Measurements from ENCODE around the gene GAL3ST2.

GRCh38 chr2:241768850-241769249 is 7.8 kb upstream of the GAL3ST2 start:
- no peak for TF ChIP-seq RCOR1 (IDR thresholded peaks at IDR 0.05; ENCODE audit: low read length)
- no peak for TF ChIP-seq NRF1 (IDR thresholded peaks at IDR 0.05; ENCODE audit: low read depth, low read length)
- no peak for TF ChIP-seq EP300 (IDR thresholded peaks at IDR 0.05; ENCODE audit: borderline replicate concordance in 1 of 2, low read depth in 1 of 2, low read length in 1 of 2)
- TF ChIP-seq, protein P1, sequence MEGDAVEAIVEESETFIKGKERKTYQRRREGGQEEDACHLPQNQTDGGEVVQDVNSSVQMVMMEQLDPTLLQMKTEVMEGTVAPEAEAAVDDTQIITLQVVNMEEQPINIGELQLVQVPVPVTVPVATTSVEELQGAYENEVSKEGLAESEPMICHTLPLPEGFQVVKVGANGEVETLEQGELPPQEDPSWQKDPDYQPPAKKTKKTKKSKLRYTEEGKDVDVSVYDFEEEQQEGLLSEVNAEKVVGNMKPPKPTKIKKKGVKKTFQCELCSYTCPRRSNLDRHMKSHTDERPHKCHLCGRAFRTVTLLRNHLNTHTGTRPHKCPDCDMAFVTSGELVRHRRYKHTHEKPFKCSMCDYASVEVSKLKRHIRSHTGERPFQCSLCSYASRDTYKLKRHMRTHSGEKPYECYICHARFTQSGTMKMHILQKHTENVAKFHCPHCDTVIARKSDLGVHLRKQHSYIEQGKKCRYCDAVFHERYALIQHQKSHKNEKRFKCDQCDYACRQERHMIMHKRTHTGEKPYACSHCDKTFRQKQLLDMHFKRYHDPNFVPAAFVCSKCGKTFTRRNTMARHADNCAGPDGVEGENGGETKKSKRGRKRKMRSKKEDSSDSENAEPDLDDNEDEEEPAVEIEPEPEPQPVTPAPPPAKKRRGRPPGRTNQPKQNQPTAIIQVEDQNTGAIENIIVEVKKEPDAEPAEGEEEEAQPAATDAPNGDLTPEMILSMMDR (IDR thresholded peaks at IDR 0.05) = no peak
- no peak for TF ChIP-seq TAF1 (IDR thresholded peaks at IDR 0.05; ENCODE audit: borderline replicate concordance, low read depth, low read length)
- TF ChIP-seq EZH2phosphoT487 (IDR thresholded peaks at IDR 0.05; ENCODE audit: borderline replicate concordance, low read depth) = no peak
- TF ChIP-seq RFX5 (IDR thresholded peaks at IDR 0.05; ENCODE audit: low read length) = no peak
- no peak for TF ChIP-seq YY1 (IDR thresholded peaks at IDR 0.05; ENCODE audit: low read depth)
- no peak for TF ChIP-seq POLR2AphosphoS5 (IDR thresholded peaks at IDR 0.05; ENCODE audit: low read depth, low read length)
- no peak for TF ChIP-seq RAD21 (IDR thresholded peaks at IDR 0.05; ENCODE audit: low read length)
- no peak for TF ChIP-seq REST (IDR thresholded peaks at IDR 0.05; ENCODE audit: low read depth, low read length)
- no peak for TF ChIP-seq SIN3A (IDR thresholded peaks at IDR 0.05; ENCODE audit: borderline replicate concordance, low read depth, low read length)
